DOHH2 (cell line): ENCODE measurements around the gene AGBL1.

Experiments used
- H3F3A ChIP-seq: fragments of 200-600 bp; sonication (generic), shearing (Covaris generic); 2 replicates; pipeline ENCODE4 v1.6.0; 2016; ENCODE audit warnings: antibody characterized with exemption, mild to moderate bottlenecking; ENCODE audit not compliant: control insufficient read depth, insufficient read depth
- H3K27ac ChIP-seq: fragments of 200-600 bp; sonication (generic); 2 replicates; pipeline ENCODE4 v1.5.1; 2014; ENCODE audit warnings: low read depth, mild to moderate bottlenecking, low read length, moderate library complexity
- H3K27me3 ChIP-seq: fragments of 200-600 bp; sonication (generic); 2 replicates; pipeline ENCODE4 v1.6.1; 2014; ENCODE audit warnings: mild to moderate bottlenecking, low read length, mixed read lengths; ENCODE audit not compliant: control insufficient read depth
- H3K36me3 ChIP-seq: fragments of 200-600 bp; sonication (generic); 2 replicates; pipeline ENCODE4 v1.6.1; 2014; ENCODE audit warnings: mild to moderate bottlenecking, low read length, moderate library complexity, mixed read lengths; ENCODE audit not compliant: control insufficient read depth
- H3K4me1 ChIP-seq: fragments of 200-600 bp; sonication (generic); 2 replicates; pipeline ENCODE4 v1.6.1; 2014; ENCODE audit warnings: mild to moderate bottlenecking, low read length, mixed read lengths; ENCODE audit not compliant: control insufficient read depth
- H3K4me2 ChIP-seq: fragments of 200-600 bp; sonication (generic); 2 replicates; pipeline ENCODE4 v1.6.0; 2014; ENCODE audit warnings: mild to moderate bottlenecking, low read length, moderate library complexity
- H3K4me3 ChIP-seq: fragments of 200-600 bp; sonication (generic); 2 replicates; pipeline ENCODE4 v1.5.1; 2014; ENCODE audit warnings: mild to moderate bottlenecking, low read length, mixed read lengths
- H3K79me2 ChIP-seq: fragments of 200-600 bp; sonication (generic); 2 replicates; pipeline ENCODE4 v1.6.1; 2014; ENCODE audit warnings: mild to moderate bottlenecking, low read length, mixed read lengths; ENCODE audit not compliant: control insufficient read depth
- H3K9me2 ChIP-seq: fragments of 200-600 bp; sonication (generic); replicated peaks from 2 replicates; pipeline ENCODE4 v1.6.1; 2014; ENCODE audit warnings: mild to moderate bottlenecking, low read length, mixed read lengths; ENCODE audit not compliant: control insufficient read depth
- H3K9me3 ChIP-seq: fragments of 200-600 bp; sonication (generic); 2 replicates; pipeline ENCODE4 v1.6.1; 2014; ENCODE audit warnings: antibody characterized with exemption, low read length, mixed read lengths; ENCODE audit not compliant: control insufficient read depth, insufficient read depth
- H4K20me1 ChIP-seq: fragments of 200-600 bp; sonication (generic); 2 replicates; pipeline ENCODE4 v1.6.0; 2014; ENCODE audit warnings: low read depth, mild to moderate bottlenecking, antibody characterized with exemption, low read length, moderate library complexity; ENCODE audit not compliant: control insufficient read depth, insufficient read depth
- EZH2phosphoT487 ChIP-seq: fragments of 200-600 bp; sonication (generic); IDR thresholded peaks from 2 replicates; pipeline ENCODE4 v1.6.1; 2017; ENCODE audit warnings: borderline replicate concordance, mild to moderate bottlenecking, antibody characterized with exemption, low read length, moderate library complexity, mixed read lengths
- TF ChIP-seq, protein P1 (sequence below): fragments of 200-600 bp; sonication (generic); IDR thresholded peaks from one replicate; pipeline ENCODE4 v1.5.1; 2014; ENCODE audit warnings: antibody characterized with exemption, mild to moderate bottlenecking, low read depth, low read length; ENCODE audit not compliant: poor library complexity, severe bottlenecking

The AGBL1 gene

DNA sequence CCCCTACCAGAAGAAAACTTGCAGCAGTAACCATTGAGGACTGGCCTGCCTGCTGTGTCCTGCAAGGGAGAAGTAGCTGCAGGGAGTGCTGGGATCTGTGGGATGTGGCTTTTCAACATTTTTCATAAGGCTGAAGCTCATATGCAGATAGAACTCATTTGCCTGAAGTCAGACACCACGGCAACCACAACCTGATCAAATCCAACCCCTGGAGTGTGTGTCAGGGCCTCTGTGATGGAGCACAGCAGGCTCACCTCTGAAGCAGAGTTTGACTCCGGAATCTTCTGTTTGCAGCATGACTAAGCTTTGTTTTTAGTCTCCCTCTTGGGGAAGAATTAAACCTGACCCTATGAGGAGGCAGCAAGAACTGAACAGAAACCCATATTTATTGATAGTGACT lies 508.7 kb downstream of the AGBL1 start:
- Histone ChIP-seq H3K9me2 (no peaks in the 10 kb centered on the region; the same call in 1 of the 2 replicates), H4K20me1 (no peaks in the 10 kb centered on the region), H3K27ac (no peak overlapping the region), H3K4me3 (no peak overlapping the region), H3K36me3 (no peaks in the 10 kb centered on the region), H3F3A (no peaks in the 10 kb centered on the region), H3K4me2 (no peak overlapping the region), H3K9me3 (no peaks in the 10 kb centered on the region), H3K4me1 (no peaks in the 10 kb centered on the region), H3K27me3 (no peaks in the 10 kb centered on the region), H3K79me2 (no peaks in the 10 kb centered on the region)
- TF ChIP-seq, protein P1, sequence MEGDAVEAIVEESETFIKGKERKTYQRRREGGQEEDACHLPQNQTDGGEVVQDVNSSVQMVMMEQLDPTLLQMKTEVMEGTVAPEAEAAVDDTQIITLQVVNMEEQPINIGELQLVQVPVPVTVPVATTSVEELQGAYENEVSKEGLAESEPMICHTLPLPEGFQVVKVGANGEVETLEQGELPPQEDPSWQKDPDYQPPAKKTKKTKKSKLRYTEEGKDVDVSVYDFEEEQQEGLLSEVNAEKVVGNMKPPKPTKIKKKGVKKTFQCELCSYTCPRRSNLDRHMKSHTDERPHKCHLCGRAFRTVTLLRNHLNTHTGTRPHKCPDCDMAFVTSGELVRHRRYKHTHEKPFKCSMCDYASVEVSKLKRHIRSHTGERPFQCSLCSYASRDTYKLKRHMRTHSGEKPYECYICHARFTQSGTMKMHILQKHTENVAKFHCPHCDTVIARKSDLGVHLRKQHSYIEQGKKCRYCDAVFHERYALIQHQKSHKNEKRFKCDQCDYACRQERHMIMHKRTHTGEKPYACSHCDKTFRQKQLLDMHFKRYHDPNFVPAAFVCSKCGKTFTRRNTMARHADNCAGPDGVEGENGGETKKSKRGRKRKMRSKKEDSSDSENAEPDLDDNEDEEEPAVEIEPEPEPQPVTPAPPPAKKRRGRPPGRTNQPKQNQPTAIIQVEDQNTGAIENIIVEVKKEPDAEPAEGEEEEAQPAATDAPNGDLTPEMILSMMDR = no peak
- TF ChIP-seq EZH2phosphoT487 = no peak

DNA sequence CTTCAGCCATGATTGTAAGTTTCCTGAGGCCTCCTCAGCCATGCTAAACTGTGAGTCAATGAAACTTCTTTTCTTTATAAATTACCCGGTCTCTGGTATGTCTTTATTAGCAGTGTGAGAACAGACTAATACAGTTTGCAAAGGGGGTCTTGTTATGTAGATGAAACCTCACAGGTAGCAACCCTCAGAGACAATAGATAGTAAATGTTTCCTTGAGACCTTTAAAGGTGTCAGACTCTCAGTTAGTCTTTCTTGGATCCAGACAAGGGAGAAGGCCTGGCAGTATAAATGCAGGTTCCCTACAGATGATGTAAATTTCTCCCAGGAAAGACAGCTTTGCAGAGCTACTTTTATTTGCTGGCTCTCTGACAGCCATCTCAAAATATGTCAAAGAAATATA lies 510.8 kb downstream of the AGBL1 start:
- H3K9me2 ChIP-seq = no peaks in the 10 kb centered on the region; the same call in 1 of the 2 replicates
- no peaks in the 10 kb centered on the region for H3K36me3 ChIP-seq
- H3F3A ChIP-seq = no peaks in the 10 kb centered on the region
- H3K79me2 ChIP-seq = no peaks in the 10 kb centered on the region
- no peak overlapping the region for H3K27ac ChIP-seq
- no peaks in the 10 kb centered on the region for H4K20me1 ChIP-seq
- no peak overlapping the region for H3K4me3 ChIP-seq
- no peak overlapping the region for H3K4me2 ChIP-seq
- H3K9me3 ChIP-seq = no peaks in the 10 kb centered on the region
- no peaks in the 10 kb centered on the region for H3K27me3 ChIP-seq
- no peaks in the 10 kb centered on the region for H3K4me1 ChIP-seq
- no peak for TF ChIP-seq EZH2phosphoT487
- TF ChIP-seq, protein P1 = no peak

DNA sequence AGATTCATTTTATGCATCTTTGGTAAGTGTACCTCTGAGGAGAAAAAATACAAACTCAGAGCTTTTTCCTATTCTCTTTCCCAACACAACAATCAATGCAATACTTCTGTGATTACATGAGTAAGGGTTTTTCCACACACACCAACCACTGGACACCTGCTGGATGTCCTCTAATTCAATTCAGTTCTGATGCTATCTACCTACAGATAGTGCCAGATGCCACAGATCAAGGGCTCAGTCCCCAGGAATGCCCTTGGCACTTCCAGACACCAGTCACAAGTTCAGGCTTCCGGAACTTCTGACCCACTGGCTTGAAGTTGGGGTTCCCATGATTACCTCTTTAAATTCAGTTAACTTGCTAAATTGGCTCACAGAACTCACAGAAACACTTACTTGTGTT lies 511.5 kb downstream of the AGBL1 start:
- no peaks in the 10 kb centered on the region for H3K4me1 ChIP-seq
- no peaks in the 10 kb centered on the region for H4K20me1 ChIP-seq
- no peaks in the 10 kb centered on the region for H3K27me3 ChIP-seq
- H3K4me2 ChIP-seq = no peak overlapping the region
- H3K36me3 ChIP-seq = no peaks in the 10 kb centered on the region
- no peak for TF ChIP-seq EZH2phosphoT487
- TF ChIP-seq, protein P1 = no peak
- no peaks in the 10 kb centered on the region for H3F3A ChIP-seq
- H3K9me3 ChIP-seq = no peaks in the 10 kb centered on the region
- no peaks in the 10 kb centered on the region for H3K9me2 ChIP-seq
- H3K27ac ChIP-seq = no peak overlapping the region
- no peaks in the 10 kb centered on the region for H3K79me2 ChIP-seq
- no peak overlapping the region for H3K4me3 ChIP-seq
